ENCODE measurements around the gene TGFBRAP1. TPM values are rescaled to one million over a fixed set of nuclear protein-coding genes. Genes with fewer than 3 reads are reported as not detected.

The TGFBRAP1 gene, protein sequence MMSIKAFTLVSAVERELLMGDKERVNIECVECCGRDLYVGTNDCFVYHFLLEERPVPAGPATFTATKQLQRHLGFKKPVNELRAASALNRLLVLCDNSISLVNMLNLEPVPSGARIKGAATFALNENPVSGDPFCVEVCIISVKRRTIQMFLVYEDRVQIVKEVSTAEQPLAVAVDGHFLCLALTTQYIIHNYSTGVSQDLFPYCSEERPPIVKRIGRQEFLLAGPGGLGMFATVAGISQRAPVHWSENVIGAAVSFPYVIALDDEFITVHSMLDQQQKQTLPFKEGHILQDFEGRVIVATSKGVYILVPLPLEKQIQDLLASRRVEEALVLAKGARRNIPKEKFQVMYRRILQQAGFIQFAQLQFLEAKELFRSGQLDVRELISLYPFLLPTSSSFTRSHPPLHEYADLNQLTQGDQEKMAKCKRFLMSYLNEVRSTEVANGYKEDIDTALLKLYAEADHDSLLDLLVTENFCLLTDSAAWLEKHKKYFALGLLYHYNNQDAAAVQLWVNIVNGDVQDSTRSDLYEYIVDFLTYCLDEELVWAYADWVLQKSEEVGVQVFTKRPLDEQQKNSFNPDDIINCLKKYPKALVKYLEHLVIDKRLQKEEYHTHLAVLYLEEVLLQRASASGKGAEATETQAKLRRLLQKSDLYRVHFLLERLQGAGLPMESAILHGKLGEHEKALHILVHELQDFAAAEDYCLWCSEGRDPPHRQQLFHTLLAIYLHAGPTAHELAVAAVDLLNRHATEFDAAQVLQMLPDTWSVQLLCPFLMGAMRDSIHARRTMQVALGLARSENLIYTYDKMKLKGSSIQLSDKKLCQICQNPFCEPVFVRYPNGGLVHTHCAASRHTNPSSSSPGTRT
- 10 to 100 TPM in 4 of 8 experiments, 1 to 10 TPM in 4; 7.4 to 17.8 (median 11.5) TPM for total RNA-seq

GRCh38 chr2:105329561-105330495 is at the start of gene TGFBRAP1:
Gene TGFBRAP1, minus strand, starts transcription at chr2:105329735. Its CDS starts 21,434 bp downstream, at chr2:105308301.
- Histone ChIP-seq H3K4me1 (replicated peaks in 1 of 2) (peaks cover 12% of the 10 kb centered on the region in 2 donors), H3K27ac (peak within 1 kb of the TSS; percentile 87 to 94), H3K4me3 (peak within 1 kb of the TSS; percentile 52 to 97 (median 91))
- 0 to 100% (median 100%) methylated on average over 1 to 4 of the region's 101 CpGs; no CpG with 5 or more reads in 5 of the 10 experiments for WGBS, 10 experiments
- peak; percentile 87 to 96 (median 94) for ATAC-seq (replicated peaks in 6 of 8)
- in situ Hi-C loops (cut with MboI; ENCODE audit: low pct_unique_long_range_greater_than_20kb in 2 of 9, low sequenced_read_pairs in 9 of 9, unreplicated experiment in 9 of 9), result no loop called here

DNA sequence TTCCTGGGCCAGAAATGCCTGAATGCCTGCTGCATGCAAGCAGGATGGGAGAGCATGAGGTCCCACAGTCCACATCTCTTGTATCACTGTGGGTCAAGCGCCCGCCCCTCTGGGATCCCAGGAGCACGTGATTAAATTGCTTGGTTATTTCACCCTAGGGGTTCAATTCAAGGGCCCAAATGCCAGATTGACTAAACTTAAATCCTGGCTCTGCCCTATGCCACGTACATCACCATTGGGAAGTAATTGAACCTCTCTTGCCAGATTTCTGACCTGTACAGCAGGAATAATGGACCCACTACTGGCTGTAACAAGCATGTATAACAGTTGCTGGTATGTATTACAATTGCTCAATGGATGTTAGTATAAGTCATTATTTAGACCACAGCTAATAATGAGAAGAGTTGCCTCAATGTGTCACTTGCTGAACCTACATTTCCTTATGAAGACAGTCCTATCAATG is 49.4 kb upstream of the TGFBRAP1 start:
- ATAC-seq (replicated peaks in 6 of 8), result no peak
- Histone ChIP-seq H3K27ac (no peak overlapping the region), H3K4me1 (replicated peaks in 1 of 2) (no peaks in the 10 kb centered on the region), H3K4me3 (no peak overlapping the region)
- 60 to 100% (median 97%) methylated on average over 1 to 4 of the region's 4 CpGs; no CpG with 5 or more reads in 4 of the 10 experiments for WGBS, 10 experiments
- in situ Hi-C loops (cut with MboI; ENCODE audit: low pct_unique_long_range_greater_than_20kb in 2 of 9, low sequenced_read_pairs in 9 of 9, unreplicated experiment in 9 of 9), result loop anchor here in 3 of 9 experiments (5.0 to 25.0 kb wide), 3 partner anchors 133 to 143 kb away; no protein-coding TSS in a partner anchor

GRCh38 chr2:105378276-105378840 is 48.8 kb upstream of the TGFBRAP1 start:
- Histone ChIP-seq H3K4me3 (no peak overlapping the region), H3K4me1 (replicated peaks in 1 of 2) (no peaks in the 10 kb centered on the region), H3K27ac (no peak overlapping the region)
- in situ Hi-C loops (cut with MboI; ENCODE audit: low pct_unique_long_range_greater_than_20kb in 2 of 9, low sequenced_read_pairs in 9 of 9, unreplicated experiment in 9 of 9), result loop anchor here in 3 of 9 experiments (5.0 to 25.0 kb wide), 3 partner anchors 134 to 144 kb away; no protein-coding TSS in a partner anchor
- ATAC-seq (replicated peaks in 6 of 8), result peak in 2 of 8 experiments; percentile 0 to 4
- WGBS, 10 experiments, result 74 to 100% (median 90%) methylated on average over 1 to 9 of the region's 12 CpGs; no CpG with 5 or more reads in 1 of the 10 experiments

DNA sequence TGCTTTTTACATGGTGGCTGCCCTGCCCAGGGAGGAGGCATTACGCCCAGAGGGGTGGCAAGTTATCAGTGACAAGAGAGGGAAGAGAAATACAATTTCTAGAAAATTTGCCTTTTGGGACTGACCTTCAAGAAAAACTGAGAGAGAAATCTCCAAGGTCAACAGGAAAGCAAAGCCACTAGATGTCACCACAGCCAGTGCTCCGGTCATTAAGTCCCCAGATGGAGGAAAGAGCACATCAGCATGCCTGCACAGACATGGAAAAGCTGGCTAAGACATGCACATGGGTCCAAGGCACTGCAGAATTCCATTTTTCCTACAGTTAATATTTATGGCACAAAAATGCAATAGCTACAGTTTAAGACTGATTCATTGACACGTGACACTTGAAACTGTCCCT is 48.3 kb upstream of the TGFBRAP1 start:
- Histone ChIP-seq H3K4me1 (replicated peaks in 1 of 2) (no peaks in the 10 kb centered on the region), H3K4me3 (no peak overlapping the region), H3K27ac (no peak overlapping the region)
- 0 to 100% (median 76%) methylated on average over 1 to 3 of the region's 3 CpGs; no CpG with 5 or more reads in 2 of the 10 experiments for WGBS, 10 experiments
- peak in 2 of 8 experiments; percentile 4 to 15 for ATAC-seq (replicated peaks in 6 of 8)
- in situ Hi-C loops (cut with MboI; ENCODE audit: low pct_unique_long_range_greater_than_20kb in 2 of 9, low sequenced_read_pairs in 9 of 9, unreplicated experiment in 9 of 9), result loop anchor here in 3 of 9 experiments (5.0 to 25.0 kb wide), 3 partner anchors 134 to 144 kb away; no protein-coding TSS in a partner anchor

DNA sequence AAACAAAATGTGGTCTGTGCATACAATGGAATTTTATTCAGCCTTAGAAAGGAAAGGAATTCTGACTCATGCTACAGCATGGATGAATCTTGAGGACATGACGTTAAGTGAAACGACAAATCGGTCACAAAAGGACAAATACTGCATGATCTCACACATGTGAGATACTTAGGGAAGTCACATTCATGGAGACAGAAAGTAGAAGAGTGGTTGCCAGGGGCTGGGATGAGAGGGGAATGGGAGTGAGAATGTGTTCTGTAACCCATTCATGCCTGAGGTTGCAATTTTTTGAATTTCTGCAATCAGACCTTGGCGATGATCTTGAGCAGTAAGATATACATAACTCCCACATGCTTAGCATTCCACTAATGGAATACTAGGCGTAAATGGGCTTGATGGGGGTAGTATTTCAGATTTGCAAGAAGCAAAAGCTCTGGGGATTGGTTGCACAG is 47.3 kb upstream of the TGFBRAP1 start:
- no peak overlapping the region for H3K27ac ChIP-seq
- peak in 6 of 8 experiments; percentile 44 to 95 (median 56) for ATAC-seq (replicated peaks in 6 of 8)
- 6 to 95% (median 45%) methylated on average over 2 to 5 of the region's 5 CpGs for WGBS, 10 experiments
- in situ Hi-C loops (cut with MboI; ENCODE audit: low pct_unique_long_range_greater_than_20kb in 2 of 9, low sequenced_read_pairs in 9 of 9, unreplicated experiment in 9 of 9), result loop anchor here in 3 of 9 experiments (5.0 to 25.0 kb wide), 3 partner anchors 135 to 145 kb away; no protein-coding TSS in a partner anchor
- H3K4me3 ChIP-seq, result no peak overlapping the region
- H3K4me1 ChIP-seq (replicated peaks in 1 of 2), result peaks cover 0 to under 1% of the 10 kb centered on the region in 2 donors

- in situ Hi-C loops (cut with MboI; ENCODE audit: low pct_unique_long_range_greater_than_20kb in 2 of 9, low sequenced_read_pairs in 9 of 9, unreplicated experiment in 9 of 9), result loop anchor here in 3 of 9 experiments (5.0 to 25.0 kb wide), 3 partner anchors 136 to 146 kb away; no protein-coding TSS in a partner anchor
- no peak overlapping the region for H3K27ac ChIP-seq
- 44 to 93% (median 89%) methylated on average over 1 to 9 of the region's 11 CpGs for WGBS, 10 experiments
- peaks cover 0 to 7% of the 10 kb centered on the region in 2 donors for H3K4me1 ChIP-seq (replicated peaks in 1 of 2)
- ATAC-seq (replicated peaks in 6 of 8), result no peak
- H3K4me3 ChIP-seq, result no peak overlapping the region
Measured at GRCh38 chr2:105376010-105376409, 46.5 kb upstream of the TGFBRAP1 start.

DNA sequence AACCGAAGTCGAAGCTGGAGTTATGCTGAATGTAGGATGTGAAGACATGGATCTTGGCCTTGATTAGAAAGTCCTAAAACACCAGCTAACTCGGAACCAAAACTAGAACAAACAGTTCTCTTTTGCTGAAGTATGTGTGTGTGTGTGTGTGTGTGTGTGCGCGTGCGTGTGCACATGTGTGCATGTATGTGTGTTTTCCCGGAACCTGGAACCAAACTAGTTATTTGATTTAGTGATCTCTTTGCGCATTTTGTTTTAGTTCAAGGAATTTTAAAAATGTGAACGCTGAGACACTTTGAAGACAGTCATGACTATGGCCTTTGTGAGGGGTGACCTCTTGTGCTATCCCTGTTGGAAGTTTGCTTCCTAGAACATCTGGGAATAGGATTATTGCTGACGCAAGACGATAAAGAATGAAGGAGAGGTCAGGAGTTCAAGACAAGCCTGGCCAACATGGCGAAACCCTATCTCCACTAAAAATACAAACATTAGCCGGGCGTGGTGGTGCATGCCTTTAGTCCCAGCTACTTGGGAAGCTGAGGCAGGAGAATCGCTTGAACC is 45.5 kb upstream of the TGFBRAP1 start:
- Histone ChIP-seq H3K27ac (no peak overlapping the region), H3K4me1 (replicated peaks in 1 of 2) (peaks cover 0 to 7% of the 10 kb centered on the region in 2 donors), H3K4me3 (no peak overlapping the region)
- ATAC-seq (replicated peaks in 6 of 8), result peak in 1 of 8 experiments; percentile 2
- 65 to 97% (median 89%) methylated on average over 1 to 14 of the region's 15 CpGs for WGBS, 10 experiments
- in situ Hi-C loops (cut with MboI; ENCODE audit: low pct_unique_long_range_greater_than_20kb in 2 of 9, low sequenced_read_pairs in 9 of 9, unreplicated experiment in 9 of 9), result loop anchor here in 3 of 9 experiments (5.0 to 25.0 kb wide), 3 partner anchors 137 to 147 kb away; no protein-coding TSS in a partner anchor

DNA sequence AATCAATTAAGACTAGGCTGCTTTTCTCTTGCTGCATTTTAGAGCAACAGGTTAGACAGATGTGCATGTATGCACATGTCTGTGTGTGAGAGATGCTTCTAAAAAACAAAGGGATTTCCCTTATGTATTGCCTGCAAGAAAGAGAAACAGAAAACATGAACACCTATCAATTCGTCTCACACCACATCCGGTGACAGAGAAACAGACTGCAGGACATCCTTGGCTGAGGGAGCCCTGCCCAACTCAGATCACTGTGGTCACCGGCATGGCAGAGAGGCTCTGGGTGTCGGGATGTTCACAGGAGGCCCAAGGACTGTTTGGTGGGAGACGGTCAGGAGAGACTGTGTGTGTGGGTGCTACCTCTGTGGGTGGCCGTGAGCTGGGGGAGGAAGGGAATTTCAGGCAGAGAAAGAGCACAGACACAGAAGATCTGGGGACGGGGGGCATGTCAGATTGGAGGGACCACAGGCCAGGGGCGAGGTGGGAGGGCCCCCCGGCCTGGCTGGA is 44.4 kb upstream of the TGFBRAP1 start:
- Histone ChIP-seq H3K4me1 (replicated peaks in 1 of 2) (peaks cover 0 to 7% of the 10 kb centered on the region in 2 donors), H3K27ac (no peak overlapping the region), H3K4me3 (no peak overlapping the region)
- WGBS, 10 experiments, result 83 to 100% (median 90%) methylated on average over 2 to 3 of the region's 9 CpGs; no CpG with 5 or more reads in 7 of the 10 experiments
- in situ Hi-C loops (cut with MboI; ENCODE audit: low pct_unique_long_range_greater_than_20kb in 2 of 9, low sequenced_read_pairs in 9 of 9, unreplicated experiment in 9 of 9), result loop anchor here in 4 of 9 experiments (10.0 to 25.0 kb wide), 3 partner anchors 138 to 163 kb away; no protein-coding TSS in a partner anchor
- no peak for ATAC-seq (replicated peaks in 6 of 8)

DNA sequence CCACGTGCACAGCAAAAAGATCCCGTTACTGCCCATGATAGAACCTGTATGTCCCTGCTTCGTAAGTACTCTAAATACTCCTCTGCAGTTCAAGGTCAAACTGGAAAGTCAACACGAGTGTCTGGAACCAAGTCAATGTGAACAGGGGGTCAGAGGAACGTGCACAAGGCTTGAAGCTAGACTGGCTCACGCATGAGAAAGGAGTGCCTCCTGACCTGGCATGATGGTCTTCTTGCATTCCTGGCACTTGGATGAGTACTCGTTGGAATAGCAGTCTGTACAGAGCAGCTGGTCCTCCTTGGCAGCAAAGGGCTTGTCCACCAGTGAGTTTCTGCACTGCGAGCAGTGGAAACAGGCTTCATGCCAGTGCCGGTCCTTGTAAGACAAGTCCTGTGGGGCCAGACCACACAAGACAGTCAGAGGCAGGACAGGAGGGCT is 43.8 kb upstream of the TGFBRAP1 start:
- in situ Hi-C loops (cut with MboI; ENCODE audit: low pct_unique_long_range_greater_than_20kb in 2 of 9, low sequenced_read_pairs in 9 of 9, unreplicated experiment in 9 of 9), result loop anchor here in 4 of 9 experiments (10.0 to 25.0 kb wide), 3 partner anchors 139 to 164 kb away; no protein-coding TSS in a partner anchor
- Histone ChIP-seq H3K4me1 (replicated peaks in 1 of 2) (peaks cover 0 to 7% of the 10 kb centered on the region in 2 donors), H3K4me3 (no peak overlapping the region), H3K27ac (no peak overlapping the region)
- no peak for ATAC-seq (replicated peaks in 6 of 8)
- WGBS, 10 experiments, result 37 to 100% (median 87%) methylated on average over 1 to 7 of the region's 9 CpGs; no CpG with 5 or more reads in 4 of the 10 experiments

GRCh38 chr2:105371810-105372209 is 42.3 kb upstream of the TGFBRAP1 start:
- no peak overlapping the region for H3K4me3 ChIP-seq
- peak in 2 of 8 experiments; percentile 47 to 49 for ATAC-seq (replicated peaks in 6 of 8)
- in situ Hi-C loops (cut with MboI; ENCODE audit: low pct_unique_long_range_greater_than_20kb in 2 of 9, low sequenced_read_pairs in 9 of 9, unreplicated experiment in 9 of 9), result loop anchor here in 4 of 9 experiments (10.0 to 25.0 kb wide), 3 partner anchors 140 to 165 kb away; no protein-coding TSS in a partner anchor
- H3K4me1 ChIP-seq (replicated peaks in 1 of 2), result peaks cover 0 to 7% of the 10 kb centered on the region in 2 donors
- 0 to 92% (median 54%) methylated on average over 1 to 4 of the region's 4 CpGs; no CpG with 5 or more reads in 3 of the 10 experiments for WGBS, 10 experiments
- H3K27ac ChIP-seq, result no peak overlapping the region

All from motor neuron (in vitro differentiated cells).